Nephron (organoid): ENCODE data around the gene A1BG.

ENCODE experiments used
- H3K27ac Mint-ChIP-seq, 3 experiments: 2 replicates each; pipeline ENCODE4 v1.8.0; 2020; ENCODE audit warnings: mixed read lengths in 3 of 3, mild to moderate bottlenecking in 2 of 3, moderate library complexity in 1 of 3
- H3K27me3 Mint-ChIP-seq: 2 replicates; pipeline ENCODE4 v1.8.0; 2021; ENCODE audit warnings: low read depth, mild to moderate bottlenecking, moderate library complexity, mixed read lengths
- H3K36me3 Mint-ChIP-seq: 2 replicates; pipeline ENCODE4 v1.8.0; 2020; ENCODE audit warnings: low read depth, mixed read lengths
- H3K4me1 Mint-ChIP-seq: 2 replicates; pipeline ENCODE4 v1.8.0; 2020; ENCODE audit warnings: mixed read lengths
- H3K4me3 Mint-ChIP-seq, 3 experiments: 2 replicates each; pipeline ENCODE4 v1.8.0; 2020; ENCODE audit warnings: mild to moderate bottlenecking in 3 of 3, mixed read lengths in 3 of 3, moderate library complexity in 2 of 3
- H3K9me3 Mint-ChIP-seq: 2 replicates; pipeline ENCODE4 v1.8.0; 2020; ENCODE audit warnings: mixed read lengths
- CTCF ChIP-seq, 3 experiments: fragments of 200-600 bp; sonication (generic); IDR thresholded peaks; one replicate each; pipeline ENCODE4 v1.5.0; 2021; ENCODE audit warnings: antibody characterized with exemption in 3 of 3; ENCODE audit not compliant: unreplicated experiment in 3 of 3

Gene A1BG

DNA sequence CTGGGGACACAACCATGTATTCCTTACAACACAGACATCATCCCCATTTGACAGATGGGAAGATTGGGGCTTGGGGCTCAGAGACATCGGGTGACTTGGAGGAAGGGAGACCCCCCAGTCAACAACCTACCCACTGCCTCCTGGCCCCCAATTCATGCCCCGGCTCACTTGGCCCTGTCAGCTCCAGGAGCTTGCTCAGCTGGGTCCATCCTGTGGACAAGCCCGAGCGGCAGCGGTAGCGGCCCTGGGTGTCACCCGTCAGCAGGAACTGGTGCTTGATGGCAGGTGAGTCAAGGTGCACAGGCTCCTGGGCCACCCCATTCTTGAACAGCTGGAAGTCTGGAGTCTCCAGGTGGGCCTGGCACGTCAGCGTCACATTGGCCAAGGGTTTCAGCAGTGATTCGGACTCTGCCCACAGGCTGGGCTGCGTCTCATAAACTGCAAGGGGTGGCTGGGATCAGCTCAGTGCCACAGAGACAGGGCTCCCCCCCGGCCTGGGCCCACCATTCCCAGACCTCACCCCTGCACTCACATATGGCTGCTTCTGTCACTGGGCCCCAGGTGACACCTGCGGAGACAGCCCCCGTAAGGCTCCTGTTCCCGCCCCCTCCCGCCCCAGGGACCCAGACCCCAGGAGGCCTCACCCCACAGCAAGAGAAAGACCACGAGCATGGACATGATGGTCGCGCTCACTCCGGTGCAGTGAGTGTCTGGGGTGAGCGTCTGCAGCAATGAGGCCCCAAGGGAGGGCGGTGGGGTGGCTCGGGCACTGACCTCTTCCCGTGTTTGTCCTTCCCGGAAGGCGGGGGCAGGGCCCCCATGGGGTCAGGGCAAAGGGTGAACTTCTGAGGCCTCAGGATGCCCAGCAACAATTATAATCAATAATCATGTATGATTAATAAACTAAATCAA lies at the start of gene A1BG:
A1BG (minus strand) TSS at position 733 of the 912 bp plus-strand sequence; CDS start at position 678, 55 bp downstream.
- Mint-ChIP-seq H3K27me3 (no peaks in the 10 kb centered on the region), H3K9me3 (no peaks in the 10 kb centered on the region), H3K4me3 (peak within 1 kb of the TSS in 1 of 3 experiments; percentile 30), H3K27ac (no peak within 1 kb of the TSS), H3K4me1 (peaks cover 4% of the 10 kb centered on the region), H3K36me3 (peaks cover 8% of the 10 kb centered on the region)
- TF ChIP-seq CTCF (IDR thresholded peaks at IDR 0.05; ENCODE audit: unreplicated experiment in 3 of 3), result no peak

DNA sequence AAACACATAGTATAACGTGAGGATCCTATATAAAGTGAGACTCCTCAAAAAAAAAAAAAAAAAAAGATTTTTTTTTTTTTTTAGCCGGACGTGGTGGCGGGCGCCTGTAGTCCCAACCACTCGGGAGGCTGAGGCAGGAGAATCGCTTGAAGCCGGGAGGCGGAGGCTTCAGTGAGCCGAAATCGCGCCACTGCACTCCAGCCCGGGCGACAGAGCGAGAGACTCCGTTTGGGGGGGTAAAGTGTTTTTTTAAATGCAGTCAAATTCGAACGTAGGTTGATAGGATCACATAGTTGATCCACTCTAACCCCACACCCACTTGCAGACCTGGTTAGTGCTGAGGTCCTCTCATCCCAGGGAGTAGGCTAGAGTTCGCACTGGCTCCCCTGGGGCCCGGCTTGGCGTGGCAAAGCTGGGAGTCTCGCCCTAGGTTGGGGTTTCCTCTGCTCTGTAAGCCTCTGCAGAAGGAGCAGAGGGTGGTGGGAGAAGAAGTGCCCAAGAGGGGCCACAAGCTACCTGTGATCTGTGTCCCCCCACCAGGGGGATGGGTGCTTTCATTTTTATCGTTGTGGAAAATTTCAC lies 48.6 kb upstream of the A1BG start:
- Mint-ChIP-seq H3K4me1 (peaks cover 22% of the 10 kb centered on the region), H3K9me3 (no peaks in the 10 kb centered on the region), H3K27me3 (no peaks in the 10 kb centered on the region), H3K4me3 (peak overlapping the region; percentile 90 to 93 (median 92)), H3K27ac (no peak overlapping the region), H3K36me3 (peaks cover 15% of the 10 kb centered on the region)
- TF ChIP-seq CTCF (IDR thresholded peaks at IDR 0.05; ENCODE audit: unreplicated experiment in 3 of 3), result no peak

GRCh38 chr19:58400916-58401839 lies 47.9 kb upstream of the A1BG start:
- no peak for TF ChIP-seq CTCF (IDR thresholded peaks at IDR 0.05; ENCODE audit: unreplicated experiment in 3 of 3)

DNA sequence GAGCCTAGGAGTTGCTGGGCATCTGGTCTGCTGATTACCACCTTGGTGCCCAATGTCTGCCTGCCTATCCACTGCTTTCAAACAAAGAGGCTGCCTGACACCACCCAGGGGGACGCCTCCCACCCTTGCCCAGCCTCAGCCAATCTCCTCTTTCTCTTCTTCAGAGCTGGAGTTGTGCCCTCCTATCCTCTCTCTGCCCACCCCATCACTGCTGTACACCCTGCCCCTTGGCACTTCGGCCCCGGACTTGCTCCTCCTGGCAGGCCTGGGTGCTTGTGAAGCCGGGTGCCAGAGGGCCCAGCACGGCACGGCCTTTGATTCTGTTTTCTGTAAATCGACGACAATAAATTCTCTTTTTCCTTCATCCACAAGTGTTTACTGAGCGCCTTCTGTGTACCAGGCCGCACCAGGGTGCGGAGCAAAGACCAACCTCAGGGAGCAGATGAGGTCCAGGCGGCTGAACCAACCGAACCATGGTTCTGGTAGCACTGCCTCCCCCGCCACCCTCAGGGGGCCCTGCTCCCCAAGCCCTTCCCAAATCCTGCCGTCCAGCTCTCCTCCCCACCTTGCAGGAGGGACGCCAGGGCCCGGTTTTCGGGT lies 47.1 kb upstream of the A1BG start:
- Mint-ChIP-seq H3K27me3 (no peaks in the 10 kb centered on the region), H3K27ac (peak overlapping the region in 1 of 3 experiments; percentile 53)
- TF ChIP-seq CTCF (IDR thresholded peaks at IDR 0.05; ENCODE audit: unreplicated experiment in 3 of 3), result no peak

More at GRCh38 chr19:58400916-58401839, 47.9 kb upstream of the A1BG start:
- Mint-ChIP-seq H3K4me1 (peaks cover 17% of the 10 kb centered on the region), H3K27me3 (no peaks in the 10 kb centered on the region), H3K9me3 (no peaks in the 10 kb centered on the region), H3K36me3 (peaks cover 8% of the 10 kb centered on the region), H3K27ac (peak overlapping the region; percentile 53 to 88 (median 85)), H3K4me3 (peak overlapping the region; percentile 90 to 93 (median 92))

GRCh38 chr19:58399903-58400302 lies 46.6 kb upstream of the A1BG start:
- no peaks in the 10 kb centered on the region for H3K27me3 Mint-ChIP-seq
- H3K4me3 Mint-ChIP-seq, result peak overlapping the region; percentile 76 to 93 (median 77)
- no peaks in the 10 kb centered on the region for H3K9me3 Mint-ChIP-seq
- H3K4me1 Mint-ChIP-seq, result peaks cover 17% of the 10 kb centered on the region
- peaks cover 10% of the 10 kb centered on the region for H3K36me3 Mint-ChIP-seq
- no peak for TF ChIP-seq CTCF (IDR thresholded peaks at IDR 0.05; ENCODE audit: unreplicated experiment in 3 of 3)
- peak overlapping the region in 1 of 3 experiments; percentile 35 for H3K27ac Mint-ChIP-seq

More for the DNA sequence above, 47.1 kb upstream of the A1BG start:
- H3K4me1 Mint-ChIP-seq, result peaks cover 17% of the 10 kb centered on the region
- peaks cover 7% of the 10 kb centered on the region for H3K36me3 Mint-ChIP-seq
- no peaks in the 10 kb centered on the region for H3K9me3 Mint-ChIP-seq
- peak overlapping the region; percentile 90 to 93 (median 92) for H3K4me3 Mint-ChIP-seq
